ENCODE measurements around the gene OXSR1. TPM values are rescaled to one million over a fixed set of nuclear protein-coding genes. Genes with fewer than 3 reads are reported as not detected.
"Not testable (repeated sequence)": the region's sequence is repeated elsewhere in the genome, so short reads cannot be mapped to it uniquely, and the experiment has no call there.

The OXSR1 gene
- total RNA-seq, 4 donors from 2014 or later, result 17.3 to 49.7 (median 28.7) TPM

DNA sequence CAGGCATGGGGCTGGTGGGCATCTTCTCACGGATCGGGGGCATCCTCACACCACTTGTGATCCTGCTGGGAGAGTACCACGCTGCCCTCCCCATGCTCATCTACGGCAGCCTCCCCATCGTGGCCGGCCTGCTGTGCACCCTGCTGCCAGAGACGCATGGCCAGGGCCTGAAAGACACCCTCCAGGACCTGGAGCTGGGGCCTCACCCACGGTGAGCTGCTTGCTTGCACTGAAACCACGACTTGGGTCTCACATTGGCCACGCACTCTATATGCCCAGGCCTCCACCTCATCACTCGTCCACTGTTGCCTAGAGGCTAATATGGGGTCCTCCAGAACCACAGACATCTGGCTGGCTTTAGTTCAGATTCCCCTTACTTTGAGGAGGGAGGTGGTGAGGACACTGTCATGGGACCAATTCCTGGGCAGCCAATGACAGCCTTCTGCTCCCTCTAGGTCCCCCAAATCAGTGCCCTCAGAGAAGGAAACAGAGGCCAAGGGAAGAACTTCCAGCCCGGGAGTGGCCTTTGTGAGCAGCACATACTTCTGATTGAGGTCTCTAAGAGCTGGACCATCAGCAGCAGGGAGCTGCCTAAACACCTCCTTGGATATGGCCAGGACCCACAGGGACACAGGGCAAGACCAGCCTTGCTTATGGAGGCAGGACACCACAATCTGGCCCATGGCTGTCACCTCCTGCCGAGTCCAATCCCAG, 111.7 kb downstream of the OXSR1 start:
- Histone ChIP-seq H3K4me1 (no peaks in the 10 kb centered on the region), H3K9me3 (no peaks in the 10 kb centered on the region), H3K36me3 (peaks cover 0 to 6% (median 0%) of the 10 kb centered on the region in 3 donors), H3K27me3 (no peaks in the 10 kb centered on the region), H3K4me3 (no peak overlapping the region), H3K27ac (no peak overlapping the region)
- TF ChIP-seq POLR2A (IDR thresholded peaks at IDR 0.05), result no peak
- TF ChIP-seq, protein P1, sequence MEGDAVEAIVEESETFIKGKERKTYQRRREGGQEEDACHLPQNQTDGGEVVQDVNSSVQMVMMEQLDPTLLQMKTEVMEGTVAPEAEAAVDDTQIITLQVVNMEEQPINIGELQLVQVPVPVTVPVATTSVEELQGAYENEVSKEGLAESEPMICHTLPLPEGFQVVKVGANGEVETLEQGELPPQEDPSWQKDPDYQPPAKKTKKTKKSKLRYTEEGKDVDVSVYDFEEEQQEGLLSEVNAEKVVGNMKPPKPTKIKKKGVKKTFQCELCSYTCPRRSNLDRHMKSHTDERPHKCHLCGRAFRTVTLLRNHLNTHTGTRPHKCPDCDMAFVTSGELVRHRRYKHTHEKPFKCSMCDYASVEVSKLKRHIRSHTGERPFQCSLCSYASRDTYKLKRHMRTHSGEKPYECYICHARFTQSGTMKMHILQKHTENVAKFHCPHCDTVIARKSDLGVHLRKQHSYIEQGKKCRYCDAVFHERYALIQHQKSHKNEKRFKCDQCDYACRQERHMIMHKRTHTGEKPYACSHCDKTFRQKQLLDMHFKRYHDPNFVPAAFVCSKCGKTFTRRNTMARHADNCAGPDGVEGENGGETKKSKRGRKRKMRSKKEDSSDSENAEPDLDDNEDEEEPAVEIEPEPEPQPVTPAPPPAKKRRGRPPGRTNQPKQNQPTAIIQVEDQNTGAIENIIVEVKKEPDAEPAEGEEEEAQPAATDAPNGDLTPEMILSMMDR (IDR thresholded peaks at IDR 0.05), result no peak
- DNase-seq, result no peak

DNA sequence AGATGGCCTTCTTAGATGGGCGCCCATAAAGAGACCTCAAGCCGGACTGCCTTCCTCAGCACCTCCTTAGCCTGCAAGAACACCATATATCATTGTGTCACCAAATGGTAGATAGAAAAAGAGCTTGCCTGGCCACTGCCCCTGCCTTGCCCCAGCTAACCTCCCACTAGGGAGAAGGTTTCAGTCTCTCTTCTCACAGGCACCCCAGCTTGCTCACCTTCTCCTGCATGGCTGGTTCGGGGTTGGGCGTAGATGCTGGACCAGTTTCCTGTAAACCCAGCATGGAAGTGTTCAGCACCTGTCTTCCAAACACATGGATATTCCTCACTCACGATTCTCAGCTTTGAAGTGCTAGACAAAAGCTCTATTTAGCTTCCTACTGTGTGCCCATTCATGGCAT, 113.5 kb downstream of the OXSR1 start:
- Histone ChIP-seq H3K4me1 (no peaks in the 10 kb centered on the region), H3K36me3 (peaks cover 0 to 6% (median 0%) of the 10 kb centered on the region in 3 donors), H3K27ac (no peak overlapping the region), H3K27me3 (no peaks in the 10 kb centered on the region), H3K4me3 (no peak overlapping the region), H3K9me3 (no peaks in the 10 kb centered on the region)
- TF ChIP-seq POLR2A (IDR thresholded peaks at IDR 0.05), result no peak
- TF ChIP-seq, protein P1 (IDR thresholded peaks at IDR 0.05), result no peak
- DNase-seq, result no peak

DNA sequence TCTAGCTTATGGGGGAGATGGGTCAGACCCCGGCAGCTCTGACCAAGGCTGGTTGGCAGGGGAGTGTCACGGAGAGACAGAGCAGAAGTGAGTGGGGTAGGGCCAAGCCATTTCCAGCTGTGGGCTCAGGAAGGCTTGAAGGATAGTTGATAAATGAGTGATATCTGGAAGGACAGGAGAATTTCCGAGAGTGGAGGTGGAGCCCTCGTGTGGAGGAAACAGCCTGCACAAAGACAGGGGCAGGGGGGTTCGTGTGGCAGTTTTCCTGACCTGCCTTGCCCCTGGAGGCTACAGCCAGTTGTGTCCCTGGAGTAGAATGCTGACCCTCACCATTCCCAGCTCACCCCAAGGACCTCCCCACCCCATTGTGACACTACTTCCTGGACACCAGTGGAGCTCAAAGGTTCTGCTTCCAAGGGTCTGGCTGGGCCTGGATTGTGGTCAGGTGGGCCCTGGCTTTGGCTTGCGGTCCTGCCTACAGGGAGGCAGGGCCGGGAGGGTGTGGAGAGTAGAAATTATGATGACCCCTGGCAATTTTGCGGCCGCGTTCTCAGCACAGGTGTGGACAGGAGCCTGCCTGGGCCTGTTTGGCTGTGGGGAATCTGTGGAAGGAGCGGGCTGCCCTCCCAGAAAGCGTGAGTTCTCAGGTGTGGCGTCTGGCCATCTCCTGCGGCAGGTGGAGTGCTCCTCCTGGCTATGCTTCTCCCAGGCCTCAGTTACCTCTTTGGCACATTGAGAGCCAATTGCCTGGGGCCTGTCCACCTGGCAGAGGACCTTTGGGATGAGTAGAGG, 116.8 kb downstream of the OXSR1 start, which contains the start of gene SLC22A14:
TSS of gene SLC22A14 (plus strand) at position 400 of the 792 bp plus-strand sequence. CDS start 23,733 bp downstream, outside the sequence.
- Histone ChIP-seq H3K27ac (no peak within 1 kb of the TSS), H3K36me3 (no peaks in the 10 kb centered on the region), H3K27me3 (no peaks in the 10 kb centered on the region), H3K4me3 (no peak within 1 kb of the TSS), H3K4me1 (no peaks in the 10 kb centered on the region), H3K9me3 (no peaks in the 10 kb centered on the region)
- DNase-seq, result no peak
- TF ChIP-seq, protein P1 (IDR thresholded peaks at IDR 0.05), result no peak
- no peak for TF ChIP-seq POLR2A (IDR thresholded peaks at IDR 0.05)

DNA sequence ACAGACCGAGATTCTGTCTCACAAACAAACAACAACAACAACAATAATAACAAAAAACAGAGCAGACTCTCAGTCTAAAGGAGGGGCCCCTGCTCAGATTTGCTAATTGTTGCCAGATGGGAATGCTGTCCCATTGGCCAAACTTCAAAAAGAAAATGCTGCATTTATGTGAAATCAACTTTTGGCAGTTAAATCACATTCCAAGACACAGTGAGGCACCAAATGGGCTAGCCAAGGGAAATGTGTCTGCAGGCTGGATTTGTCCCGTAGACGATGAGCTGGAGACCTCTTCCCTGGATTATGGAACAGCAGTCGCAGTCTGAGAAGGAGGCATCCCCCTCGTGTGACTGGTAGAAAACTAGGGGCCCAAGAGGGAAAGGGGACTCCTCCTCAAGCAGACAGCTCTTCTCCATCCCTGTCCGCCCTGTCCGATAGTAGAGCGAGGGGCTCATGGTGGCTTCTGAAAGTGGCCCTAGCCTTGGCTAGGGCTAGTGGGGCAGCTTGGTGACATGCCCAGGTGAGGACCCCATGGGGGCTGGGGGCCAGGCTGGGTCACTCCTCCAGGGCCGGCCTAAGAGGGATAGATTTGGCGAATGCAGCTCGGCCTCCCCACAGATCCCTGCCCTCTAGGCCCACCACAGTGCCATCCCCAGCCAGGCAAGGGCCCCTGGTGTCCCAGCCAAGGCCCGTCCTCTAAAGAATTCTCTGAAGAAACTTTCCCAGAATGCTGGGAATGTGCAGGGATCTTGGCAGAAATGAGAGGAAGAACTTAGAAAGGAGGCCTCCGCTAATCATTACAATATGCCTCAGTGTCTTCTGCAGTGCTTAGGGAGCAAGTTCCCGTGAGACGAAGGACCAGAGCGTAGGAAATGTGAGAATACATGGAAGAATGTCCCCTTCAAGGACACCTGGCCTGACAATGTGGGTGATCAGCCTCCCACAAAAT, 118.7 kb downstream of the OXSR1 start:
- Histone ChIP-seq H3K9me3 (no peaks in the 10 kb centered on the region), H3K4me1 (no peaks in the 10 kb centered on the region), H3K4me3 (no peak overlapping the region), H3K36me3 (no peaks in the 10 kb centered on the region), H3K27ac (no peak overlapping the region), H3K27me3 (no peaks in the 10 kb centered on the region)
- TF ChIP-seq, protein P1 (IDR thresholded peaks at IDR 0.05), result no peak
- TF ChIP-seq POLR2A (IDR thresholded peaks at IDR 0.05), result no peak
- no peak for DNase-seq

DNA sequence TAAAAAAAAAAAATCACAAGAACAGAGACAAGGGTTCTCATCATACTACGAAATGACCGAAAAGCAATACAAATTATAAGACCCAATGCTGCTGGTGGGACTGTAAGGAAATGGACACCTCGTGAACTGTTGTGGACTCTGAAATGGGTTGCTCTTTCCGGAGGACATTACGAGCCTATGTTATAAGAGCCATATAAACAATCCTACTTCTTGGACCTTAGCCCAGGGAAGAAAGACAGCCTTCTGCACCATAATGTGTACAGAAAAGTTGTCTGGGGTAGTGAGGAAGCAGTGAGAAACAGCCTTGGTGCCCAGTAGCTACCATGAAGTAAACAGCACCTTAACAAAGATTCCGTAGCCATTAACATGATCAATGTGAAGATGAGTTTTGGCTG, 119.4 kb downstream of the OXSR1 start:
- H3K4me1 ChIP-seq, result no peaks in the 10 kb centered on the region
- H3K27ac ChIP-seq, result no peak overlapping the region
- TF ChIP-seq POLR2A (IDR thresholded peaks at IDR 0.05), result no peak
- TF ChIP-seq, protein P1 (IDR thresholded peaks at IDR 0.05), result no peak
- no peak overlapping the region for H3K4me3 ChIP-seq
- no peaks in the 10 kb centered on the region for H3K27me3 ChIP-seq
- H3K36me3 ChIP-seq, result no peaks in the 10 kb centered on the region
- no peak for DNase-seq
- no peaks in the 10 kb centered on the region for H3K9me3 ChIP-seq

DNA sequence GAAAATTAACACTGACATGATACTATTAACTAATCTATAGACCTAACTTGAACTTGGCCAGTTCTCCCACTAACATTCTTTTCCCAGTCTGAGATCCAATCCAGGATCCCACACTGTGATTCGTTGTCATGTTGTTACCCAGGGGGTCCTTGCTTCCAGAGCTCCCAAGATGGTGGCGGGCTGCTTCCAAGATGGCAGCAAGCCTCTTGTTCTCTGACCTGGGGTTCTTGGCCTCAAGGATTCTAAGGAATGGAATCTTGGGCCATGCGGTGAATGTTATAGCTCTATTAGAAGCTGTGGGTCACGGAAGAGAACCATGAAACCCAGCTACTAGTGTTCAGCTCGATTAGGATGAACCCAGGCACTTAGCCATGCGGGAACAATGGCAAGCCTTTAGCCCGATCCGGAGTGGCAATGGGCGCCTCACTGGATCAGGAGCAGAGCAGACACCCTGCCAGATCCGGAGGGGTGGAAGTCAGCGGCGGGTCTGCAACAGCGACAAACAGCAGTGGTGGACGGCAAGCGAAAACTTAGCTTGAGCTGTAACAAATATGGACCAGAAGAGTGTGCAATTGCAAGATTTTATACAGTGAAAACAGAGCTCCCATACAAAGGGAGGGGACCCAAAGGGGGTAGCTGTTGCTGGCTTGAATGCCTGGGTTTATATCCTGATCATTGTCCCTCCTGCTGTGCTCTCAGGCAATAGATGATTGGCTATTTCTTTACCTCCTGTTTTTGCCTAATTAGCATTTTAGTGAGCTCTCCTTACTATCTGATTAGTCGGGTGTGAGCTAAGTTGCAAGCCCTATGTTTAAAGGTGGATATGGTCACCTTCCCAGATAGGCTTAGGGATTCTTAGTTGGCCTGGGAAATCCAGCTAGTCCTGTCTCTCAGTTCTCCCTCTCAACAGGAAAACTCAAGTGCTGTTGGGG, 124.2 kb downstream of the OXSR1 start:
- not testable (repeated sequence) for DNase-seq, H3K4me1 ChIP-seq, H3K27ac ChIP-seq, H3K36me3 ChIP-seq, H3K27me3 ChIP-seq, H3K4me3 ChIP-seq, H3K9me3 ChIP-seq

DNA sequence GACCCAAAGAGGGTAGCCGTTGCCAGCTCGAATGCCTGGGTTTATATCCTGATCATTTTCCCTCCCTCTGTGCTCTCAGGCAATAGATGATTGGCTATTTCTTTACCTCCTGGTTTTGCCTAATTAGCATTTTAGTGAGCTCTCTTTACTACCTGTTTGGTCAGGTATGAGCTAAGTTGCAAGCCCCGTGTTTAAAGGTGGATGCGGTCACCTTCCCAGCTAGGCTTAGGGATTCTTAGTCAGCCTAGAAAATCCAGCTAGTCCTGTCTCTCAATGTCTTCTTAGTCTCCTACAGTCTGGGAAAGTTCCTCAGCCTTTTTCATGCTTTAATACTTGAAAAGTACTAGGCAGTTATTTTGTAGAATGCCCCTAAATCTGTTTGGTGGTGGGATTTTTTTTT, 131.7 kb downstream of the OXSR1 start:
- H3K4me1 ChIP-seq, H3K36me3 ChIP-seq, H3K9me3 ChIP-seq, H3K4me3 ChIP-seq, DNase-seq, H3K27ac ChIP-seq, H3K27me3 ChIP-seq: not testable (repeated sequence)

Measured in Peyer's patch (tissue), 4 donors.